GM12864 (cell line): ENCODE data around the gene ABCB4.

Experiments used
- DNase-seq: peaks from one replicate; pipeline ENCODE4 v3.0.0-alpha.2; 2011; ENCODE audit warnings: low read depth
- H3K4me3 ChIP-seq: 2 replicates; pipeline ENCODE4 v1.5.1; 2011; ENCODE audit warnings: mild to moderate bottlenecking, low read depth, low read length, control low read depth
- TF ChIP-seq, protein P1 (sequence below): IDR thresholded peaks from 2 replicates; pipeline ENCODE4 v1.5.1; 2011; ENCODE audit warnings: low read depth, mild to moderate bottlenecking, moderate library complexity, low read length, control low read depth, inconsistent platforms; ENCODE audit errors: missing control alignments

Gene ABCB4

DNA sequence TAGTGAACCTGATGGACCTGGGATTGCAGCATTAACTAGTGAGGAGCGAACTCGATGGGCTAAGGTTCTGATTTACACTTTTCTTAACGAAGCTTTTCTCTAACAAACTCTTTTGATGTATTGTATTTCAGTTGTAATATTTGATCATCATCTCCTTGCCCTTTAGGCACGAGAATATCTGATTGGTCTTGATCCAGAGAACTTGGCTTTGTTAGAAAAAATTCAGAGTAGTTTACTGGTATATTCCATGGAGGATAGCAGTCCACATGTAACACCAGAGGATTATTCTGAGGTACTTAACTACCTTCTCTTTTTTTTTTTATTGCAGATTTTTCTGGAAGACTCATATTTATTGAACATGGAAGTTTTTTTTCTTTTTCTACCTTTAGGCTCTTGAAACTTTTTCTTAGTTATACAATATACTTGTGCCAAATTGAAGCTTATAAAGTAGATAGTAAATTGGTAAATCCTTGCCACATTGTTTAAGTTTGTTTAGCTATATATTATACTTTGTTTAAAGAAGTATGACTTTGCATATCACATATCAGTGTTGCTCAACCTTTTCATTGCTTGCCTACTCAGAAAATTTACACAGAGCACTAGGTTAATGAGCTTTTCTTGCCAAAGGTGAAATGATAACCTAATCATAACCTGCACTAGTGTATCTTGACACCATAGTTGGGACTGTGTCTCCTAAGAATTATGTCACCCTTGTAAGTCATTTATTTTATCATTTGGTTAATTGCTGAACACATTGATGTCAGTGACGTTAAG, 99.6 kb downstream of the ABCB4 start:
- DNase-seq = no peak
- H3K4me3 ChIP-seq = no peak overlapping the region
- TF ChIP-seq, protein P1, sequence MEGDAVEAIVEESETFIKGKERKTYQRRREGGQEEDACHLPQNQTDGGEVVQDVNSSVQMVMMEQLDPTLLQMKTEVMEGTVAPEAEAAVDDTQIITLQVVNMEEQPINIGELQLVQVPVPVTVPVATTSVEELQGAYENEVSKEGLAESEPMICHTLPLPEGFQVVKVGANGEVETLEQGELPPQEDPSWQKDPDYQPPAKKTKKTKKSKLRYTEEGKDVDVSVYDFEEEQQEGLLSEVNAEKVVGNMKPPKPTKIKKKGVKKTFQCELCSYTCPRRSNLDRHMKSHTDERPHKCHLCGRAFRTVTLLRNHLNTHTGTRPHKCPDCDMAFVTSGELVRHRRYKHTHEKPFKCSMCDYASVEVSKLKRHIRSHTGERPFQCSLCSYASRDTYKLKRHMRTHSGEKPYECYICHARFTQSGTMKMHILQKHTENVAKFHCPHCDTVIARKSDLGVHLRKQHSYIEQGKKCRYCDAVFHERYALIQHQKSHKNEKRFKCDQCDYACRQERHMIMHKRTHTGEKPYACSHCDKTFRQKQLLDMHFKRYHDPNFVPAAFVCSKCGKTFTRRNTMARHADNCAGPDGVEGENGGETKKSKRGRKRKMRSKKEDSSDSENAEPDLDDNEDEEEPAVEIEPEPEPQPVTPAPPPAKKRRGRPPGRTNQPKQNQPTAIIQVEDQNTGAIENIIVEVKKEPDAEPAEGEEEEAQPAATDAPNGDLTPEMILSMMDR = no peak

DNA sequence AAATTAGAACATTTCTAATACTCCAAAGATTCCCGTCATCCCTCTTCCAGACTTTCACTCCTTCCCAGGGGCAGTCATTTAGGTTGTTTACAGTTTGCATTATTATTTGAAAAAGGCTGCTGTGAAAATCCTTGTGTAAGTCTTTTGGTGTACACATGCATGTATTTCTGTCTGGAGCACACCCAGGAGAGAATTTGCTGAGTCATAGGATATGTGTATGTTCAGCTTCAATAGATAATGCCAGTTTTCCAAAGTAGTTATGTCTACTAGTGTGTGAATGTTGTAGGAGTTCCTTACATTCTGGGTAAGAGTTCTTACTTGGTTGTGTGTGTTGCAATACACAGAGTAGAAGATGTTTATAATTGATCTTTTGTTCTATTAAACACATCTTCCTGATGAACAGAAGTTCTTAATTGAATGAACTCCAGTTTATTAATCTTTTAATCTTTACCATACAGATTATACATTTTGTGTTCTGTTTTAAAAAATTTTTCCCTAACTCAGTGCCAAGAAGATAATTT, 104.8 kb downstream of the ABCB4 start:
- no peak overlapping the region for H3K4me3 ChIP-seq
- DNase-seq = no peak
- TF ChIP-seq, protein P1 = no peak

DNA sequence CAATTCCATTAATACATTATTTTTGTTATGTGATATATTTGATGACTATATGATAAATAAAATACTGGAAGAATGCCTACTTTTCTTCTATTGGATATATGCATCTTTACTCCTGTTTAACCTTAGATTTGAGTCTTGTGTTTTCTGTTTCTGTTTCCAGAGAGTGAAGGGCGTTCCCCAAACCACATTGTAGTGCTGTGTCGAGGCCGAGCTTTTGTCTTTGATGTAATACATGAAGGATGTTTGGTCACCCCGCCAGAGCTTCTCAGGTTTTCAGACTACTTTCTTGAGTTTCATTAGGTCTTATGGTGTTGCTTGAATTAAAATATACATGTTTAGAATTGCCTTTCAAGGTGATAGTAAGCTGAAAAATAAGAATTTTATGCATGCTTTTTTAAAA, 106.3 kb downstream of the ABCB4 start:
- TF ChIP-seq, protein P1 = no peak

DNA sequence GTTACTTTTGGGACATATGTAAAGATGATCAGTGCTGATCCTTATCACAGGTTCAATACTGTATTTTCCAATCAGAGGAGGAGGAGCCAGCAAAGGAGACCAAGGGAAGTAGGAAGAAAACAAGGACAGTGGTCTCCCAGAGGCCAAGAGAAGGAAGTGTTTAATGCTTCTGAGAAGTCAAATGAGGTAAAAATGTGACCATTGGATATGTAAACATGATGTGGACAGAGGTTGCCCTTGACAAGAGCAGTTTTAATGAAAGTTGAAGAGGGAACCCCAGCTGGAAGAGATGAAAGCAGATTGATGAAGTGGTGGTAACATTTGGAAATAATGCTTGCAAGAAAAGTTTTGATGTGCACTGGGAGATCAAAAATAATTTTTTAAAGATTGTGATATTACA, 111.2 kb downstream of the ABCB4 start:
- no peak overlapping the region for H3K4me3 ChIP-seq
- no peak for DNase-seq
- TF ChIP-seq, protein P1 = no peak

More for the DNA sequence above, 106.3 kb downstream of the ABCB4 start:
- DNase-seq = no peak
- H3K4me3 ChIP-seq = no peak overlapping the region

DNA sequence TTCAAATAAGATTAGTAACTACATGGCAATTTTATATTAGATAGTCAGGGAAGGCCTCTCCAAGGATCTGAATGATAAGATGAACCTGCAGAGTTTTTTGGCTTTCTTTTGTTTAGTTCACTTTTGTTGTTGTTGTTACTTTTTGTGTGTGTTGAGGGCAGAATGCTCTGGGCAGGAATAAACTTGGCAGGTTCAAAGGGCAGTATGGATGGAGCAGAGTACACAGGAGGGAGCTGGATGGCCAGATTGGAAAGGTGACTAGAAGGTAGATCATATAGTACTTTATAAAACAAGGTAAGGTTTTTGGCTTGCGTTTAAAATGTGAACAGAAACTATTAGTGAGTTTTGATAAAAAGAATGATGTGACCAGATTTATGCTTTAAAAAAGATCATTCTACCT, 112.1 kb downstream of the ABCB4 start:
- TF ChIP-seq, protein P1 = no peak
- no peak for DNase-seq
- H3K4me3 ChIP-seq = no peak overlapping the region

DNA sequence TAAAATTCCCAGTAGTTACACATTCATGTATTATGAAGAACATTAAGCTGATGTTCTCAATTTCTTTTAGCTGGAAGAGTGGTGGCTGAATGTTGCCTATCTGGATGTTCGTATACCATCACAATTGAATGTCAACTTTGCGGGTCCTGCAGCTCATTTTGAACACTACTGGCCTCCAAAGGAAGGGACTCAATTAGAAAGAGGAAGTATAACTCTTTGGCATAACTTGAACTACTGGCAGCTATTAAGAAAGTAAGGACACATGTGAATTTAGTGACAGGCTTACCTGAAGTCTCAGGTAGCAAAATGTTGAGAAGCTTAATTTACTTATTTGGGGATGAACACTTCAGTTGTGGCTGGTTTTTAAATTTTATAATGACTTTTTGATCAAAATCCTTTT, 114.2 kb downstream of the ABCB4 start:
- TF ChIP-seq, protein P1 = no peak
- DNase-seq = no peak
- no peak overlapping the region for H3K4me3 ChIP-seq

DNA sequence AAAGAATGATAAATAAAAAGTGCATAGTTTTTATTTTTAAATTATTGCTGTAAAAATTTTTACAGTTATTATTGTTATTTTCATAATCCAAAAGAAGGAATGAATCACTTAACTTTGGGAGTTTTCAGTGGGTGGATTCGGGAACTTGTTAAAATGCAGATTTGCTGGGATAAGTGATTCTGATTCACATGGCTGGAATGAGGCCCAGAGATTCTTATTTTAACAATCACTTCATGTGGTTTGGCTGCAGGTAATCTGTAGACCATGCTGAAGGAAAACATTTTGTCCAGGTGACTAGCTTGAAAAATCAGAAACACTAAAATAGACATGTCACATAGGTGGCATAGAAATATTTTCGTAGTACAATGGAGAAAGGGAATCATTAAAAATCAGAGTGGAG, 116.1 kb downstream of the ABCB4 start:
- TF ChIP-seq, protein P1 = no peak
- no peak overlapping the region for H3K4me3 ChIP-seq
- DNase-seq = no peak
